HG03066 (cell line): Measurements from ENCODE around the gene PDE4B.
A peak's percentile ranks its signal among the peaks of the same experiment; 100 is the strongest.

Experiments
- ATAC-seq: cut with Tn5 transposase; IDR thresholded peaks from one replicate; pipeline ENCODE4 v1.9.1; 2021; ENCODE audit warnings: low read depth; ENCODE audit not compliant: unreplicated experiment

Gene PDE4B

GRCh38 chr1:65792669-65793358 lies at the start of gene PDE4B:
TSS of gene PDE4B (plus strand) at chr1:65792895.
- no peak for ATAC-seq

GRCh38 chr1:65744731-65745130 lies 48.0 kb upstream of the PDE4B start:
- ATAC-seq, result no peak

DNA sequence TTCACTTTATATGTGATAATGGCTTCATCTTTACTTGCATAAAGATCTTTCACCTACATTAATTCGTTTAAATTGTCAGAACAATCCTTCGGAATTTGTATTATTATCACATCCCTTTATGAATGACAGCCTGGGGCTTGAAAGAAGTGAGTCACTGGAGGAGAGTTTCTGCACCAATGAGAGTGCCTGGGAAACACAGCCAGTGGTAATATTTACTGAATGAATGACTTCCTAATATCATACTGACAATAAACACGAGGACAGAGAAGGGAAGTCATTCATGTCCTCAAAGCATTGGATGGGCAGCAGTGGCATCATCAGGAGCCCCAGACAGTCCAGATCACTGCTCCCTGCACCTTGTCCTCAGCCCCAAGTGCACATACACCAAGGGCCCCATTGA lies 40.7 kb upstream of the PDE4B start:
- no peak for ATAC-seq

- ATAC-seq, result no peak
These were observed 36.1 kb upstream of the PDE4B start for GRCh38 chr1:65756616-65757015.

- ATAC-seq, result no peak
These were observed 35.2 kb upstream of the PDE4B start for GRCh38 chr1:65757531-65757930.

- no peak for ATAC-seq
These were observed 34.6 kb upstream of the PDE4B start for GRCh38 chr1:65758128-65758527.

- ATAC-seq, result no peak
These were observed 33.2 kb upstream of the PDE4B start for GRCh38 chr1:65759516-65759915.

DNA sequence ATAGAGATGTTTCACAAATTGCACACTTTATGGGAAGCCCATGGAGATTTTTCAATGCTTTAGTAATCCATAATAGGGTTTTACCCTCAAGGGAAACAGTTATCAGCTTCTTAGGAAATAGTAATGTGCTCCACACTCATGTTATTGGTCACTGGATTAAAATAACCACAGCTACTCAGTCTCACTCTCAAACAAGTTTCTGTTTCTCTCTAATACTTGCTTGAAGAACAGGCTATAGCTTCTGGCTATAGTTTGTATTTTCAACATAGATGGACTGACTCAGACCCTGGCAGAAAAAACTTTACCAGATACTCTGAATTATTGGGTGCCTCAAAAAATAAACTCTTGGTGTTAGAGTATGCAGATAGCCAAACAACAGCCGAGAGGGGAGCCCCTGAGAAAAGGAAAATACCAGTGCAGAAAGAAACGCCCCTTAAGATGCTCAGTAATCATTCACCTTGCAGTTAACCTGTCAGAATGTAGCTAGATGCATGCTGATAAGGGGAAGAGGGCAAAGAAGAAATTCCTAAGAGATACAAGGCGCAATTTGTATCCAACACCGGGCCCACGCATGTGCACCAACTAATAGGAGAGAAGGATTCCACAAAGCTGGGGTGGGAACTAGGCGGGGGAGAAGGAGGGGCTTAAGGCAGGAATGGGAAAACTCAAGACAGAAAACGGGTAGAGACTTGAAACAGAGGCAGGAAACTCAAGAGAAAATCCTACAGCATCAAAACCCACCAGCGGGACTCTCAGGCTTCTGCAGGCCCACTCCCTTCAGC lies 30.4 kb upstream of the PDE4B start:
- ATAC-seq, result no peak

- ATAC-seq, result no peak
These were observed 28.6 kb upstream of the PDE4B start for GRCh38 chr1:65764052-65764451.

- ATAC-seq, result no peak
These were observed 27.1 kb upstream of the PDE4B start for GRCh38 chr1:65765631-65766030.

GRCh38 chr1:65769636-65770035 lies 23.1 kb upstream of the PDE4B start:
- no peak for ATAC-seq

DNA sequence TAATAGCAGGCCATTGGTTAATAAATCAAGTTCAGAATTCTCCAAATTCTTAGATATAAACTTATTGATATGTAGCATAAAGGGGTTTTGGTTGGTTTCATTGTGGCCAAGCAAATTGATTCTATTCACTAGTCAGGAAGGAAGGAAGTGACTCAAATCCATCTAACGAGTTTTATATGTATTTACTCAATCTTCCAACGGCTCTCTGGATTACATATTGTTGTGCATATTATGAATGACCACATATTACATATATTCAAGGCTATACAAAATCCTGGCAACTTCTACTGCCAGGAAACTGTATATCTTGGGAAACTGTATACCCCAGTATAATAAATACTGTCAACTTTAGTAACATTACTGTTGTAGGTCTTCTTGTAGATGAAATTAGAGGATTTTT lies 20.1 kb upstream of the PDE4B start:
- ATAC-seq, result no peak

DNA sequence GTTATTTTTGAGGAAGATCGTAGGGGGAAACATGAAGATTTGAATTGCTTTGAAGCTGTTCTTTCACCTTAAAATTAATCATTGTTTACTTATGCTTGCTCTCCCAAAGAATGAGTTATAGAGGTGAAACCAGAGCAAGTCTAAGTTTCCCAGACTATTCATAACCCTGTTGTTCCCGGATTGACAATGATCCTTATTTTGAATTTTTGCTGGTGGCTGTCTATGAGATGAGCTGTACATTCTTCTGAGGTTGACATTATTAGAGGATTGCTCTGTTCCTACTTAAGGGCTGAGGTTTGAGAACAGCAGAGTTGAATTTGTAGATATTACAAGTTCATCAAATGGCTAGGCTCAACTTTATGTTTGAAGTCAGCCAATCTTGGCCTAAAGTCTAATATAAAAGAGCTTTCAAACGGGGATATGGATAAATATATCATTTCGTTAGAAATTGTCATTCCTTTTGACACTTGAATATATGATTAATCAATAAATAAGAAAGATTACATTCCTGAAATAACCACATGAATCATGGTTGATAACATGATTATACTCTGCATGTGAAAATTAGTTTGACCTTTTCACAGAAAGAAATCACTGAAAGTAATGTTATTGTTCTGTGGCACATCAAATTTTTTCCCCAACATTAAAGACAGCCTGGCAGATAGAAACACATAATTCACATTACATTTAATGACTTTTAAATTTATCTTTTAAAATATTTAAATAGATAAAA lies 19.1 kb upstream of the PDE4B start:
- no peak for ATAC-seq

GRCh38 chr1:65788762-65789161 lies 3.9 kb upstream of the PDE4B start:
- no peak for ATAC-seq

DNA sequence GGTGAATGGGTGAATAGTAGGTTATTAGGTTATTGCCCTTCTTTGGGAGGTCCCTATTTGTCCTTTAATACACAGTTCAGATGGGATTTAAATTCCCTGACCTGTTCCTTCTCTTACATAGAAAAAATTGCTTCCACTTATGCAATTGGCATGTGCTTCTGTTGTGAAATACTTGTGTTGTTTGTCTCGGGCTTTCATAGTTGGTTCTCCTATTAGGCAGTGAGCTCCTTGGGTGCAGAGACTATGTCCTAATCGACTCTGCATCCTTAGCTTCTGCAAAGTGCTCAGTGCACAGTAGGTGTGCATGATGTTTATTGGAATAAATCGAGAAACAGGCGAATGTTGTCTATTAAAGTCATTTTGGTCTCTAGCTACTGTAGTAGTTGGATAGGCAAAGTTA lies 1.3 kb upstream of the PDE4B start:
- no peak for ATAC-seq

DNA sequence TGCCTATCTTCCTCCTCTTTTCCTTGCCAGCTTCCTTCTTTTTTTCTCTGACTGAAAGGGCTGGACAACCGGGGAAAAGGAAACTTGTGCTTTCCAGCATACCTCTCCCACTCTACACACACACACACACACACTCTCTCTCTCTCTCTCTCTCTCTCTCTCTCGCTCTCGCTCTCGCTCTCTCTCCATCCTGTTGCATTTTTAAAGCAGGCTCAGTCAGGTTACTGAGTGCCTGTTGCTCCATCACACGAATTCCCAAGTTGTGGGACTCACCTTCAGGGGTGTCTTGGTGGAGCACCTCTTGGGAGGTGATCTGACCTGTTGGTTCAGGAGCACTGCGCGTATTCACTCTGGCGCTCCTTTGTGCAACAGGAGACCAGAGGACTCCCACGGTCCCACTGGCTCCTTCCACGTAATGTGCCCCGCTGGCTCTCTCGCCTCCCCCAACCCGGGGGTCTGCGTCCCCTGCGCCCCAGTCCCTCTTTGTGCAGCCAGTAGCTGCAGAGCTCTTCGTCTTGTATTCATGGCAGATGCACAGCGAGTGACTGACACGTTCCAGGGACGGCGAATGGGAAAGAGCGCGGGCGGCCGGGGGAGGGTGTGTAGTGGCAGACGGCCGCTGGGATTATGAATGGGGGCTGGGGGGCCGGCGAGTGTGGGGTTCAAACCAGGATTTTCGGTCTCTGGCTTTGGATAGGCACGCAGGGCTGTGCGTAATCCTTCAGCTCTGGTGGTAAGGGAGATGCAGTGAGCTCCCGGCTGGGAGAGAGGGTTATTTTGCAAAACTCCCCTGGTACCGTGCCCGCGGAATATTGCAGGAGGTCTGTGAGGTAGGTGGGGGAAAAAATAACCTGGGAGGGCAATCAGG lies 660 bp upstream of the PDE4B start:
- no peak for ATAC-seq

DNA sequence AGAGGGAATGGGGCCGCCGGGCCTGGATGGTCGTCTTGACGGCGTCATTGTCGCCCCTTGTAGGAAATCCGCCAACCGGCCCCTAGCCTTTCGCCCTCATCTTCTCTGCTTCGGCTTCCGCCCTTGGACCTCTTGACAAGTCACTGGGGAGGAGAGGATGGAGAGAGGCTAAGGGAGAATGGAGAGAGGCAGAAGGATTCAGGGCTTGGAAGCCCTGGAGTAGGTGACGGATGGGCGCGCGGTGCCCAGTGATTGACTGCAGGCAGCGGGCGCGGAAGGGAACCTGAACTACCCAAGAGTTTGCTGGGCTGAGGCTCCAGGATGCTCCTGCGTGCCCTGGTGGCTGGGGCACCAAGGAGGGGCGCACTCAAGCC lies 651 bp downstream of the PDE4B start:
- ATAC-seq, result no peak

DNA sequence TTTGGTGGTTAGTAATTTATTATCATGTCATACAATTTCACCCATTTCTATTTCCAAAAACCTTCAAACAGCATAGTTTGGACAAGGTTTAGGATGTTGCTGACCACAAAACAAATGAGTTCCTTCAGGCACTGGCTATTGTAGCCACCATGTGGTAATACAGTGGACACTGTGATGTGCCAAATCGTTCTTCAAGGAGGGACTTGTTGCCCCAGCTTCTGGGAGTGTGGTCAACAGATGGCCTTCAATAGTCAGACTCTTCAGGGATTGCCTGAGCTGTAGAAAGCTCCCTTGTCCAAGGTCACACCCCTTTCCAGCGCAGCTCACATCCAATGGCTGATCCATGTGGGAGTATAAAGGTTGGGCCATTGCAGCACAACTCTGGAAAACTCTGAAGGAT lies 2.6 kb downstream of the PDE4B start:
- no peak for ATAC-seq

GRCh38 chr1:65799601-65800000 lies 6.9 kb downstream of the PDE4B start:
- ATAC-seq, result no peak

GRCh38 chr1:65804584-65804983 lies 11.9 kb downstream of the PDE4B start:
- ATAC-seq, result no peak

- peak; percentile 99 for ATAC-seq
These were observed 19.4 kb downstream of the PDE4B start for GRCh38 chr1:65812065-65812464.
